Measurements from ENCODE around the gene ECEL1.

Gene ECEL1

DNA sequence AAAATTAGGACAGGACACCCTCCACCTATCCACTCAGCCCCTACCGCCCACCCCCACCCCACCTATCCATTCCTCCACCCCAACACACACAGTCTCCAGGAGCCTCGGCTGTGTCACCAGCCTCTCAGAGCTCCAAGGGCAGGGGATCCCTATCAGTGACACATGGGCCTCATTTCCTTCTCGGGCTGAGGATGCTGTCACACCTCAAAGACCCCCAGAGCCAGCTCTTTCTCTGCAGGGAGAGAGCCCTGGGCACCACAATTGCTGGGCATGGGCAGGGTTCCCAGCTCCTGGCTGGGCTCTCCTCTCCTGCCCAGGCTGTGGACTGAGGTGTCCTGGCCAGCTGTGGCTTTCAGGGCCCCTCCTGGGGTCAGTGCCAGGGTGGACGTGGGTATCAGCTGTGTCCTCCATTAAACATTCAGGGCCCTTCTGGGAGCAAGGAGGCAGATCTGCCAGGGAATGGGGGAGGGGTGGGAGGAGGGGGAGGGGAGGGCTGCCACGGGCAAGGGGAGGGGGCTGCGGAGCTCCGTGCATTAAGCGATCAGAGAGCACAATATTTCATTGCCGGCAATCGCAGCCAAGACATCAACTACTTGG lies 14.3 kb upstream of the ECEL1 start:
- no peaks in the 10 kb centered on the region for H3K79me2 ChIP-seq (ENCODE audit: insufficient read depth, low read length)
- H3K4me1 ChIP-seq (ENCODE audit: insufficient read depth, low read length), result no peaks in the 10 kb centered on the region
- no peak overlapping the region for H3K9ac ChIP-seq (ENCODE audit: low read depth, low read length)
- H3K4me2 ChIP-seq (ENCODE audit: insufficient read depth, low read length), result no peak overlapping the region
- no peak overlapping the region for H2AFZ ChIP-seq (ENCODE audit: low read depth, low read length)
- peaks cover 18% of the 10 kb centered on the region for H3K27me3 ChIP-seq (ENCODE audit: insufficient read depth, low read length, poor library complexity)
- no peaks in the 10 kb centered on the region for H4K20me1 ChIP-seq (ENCODE audit: insufficient read depth, low read length)
- ATAC-seq (ENCODE audit: insufficient read depth, low read depth) (no peak), DNase-seq (no peak)
- TF ChIP-seq EZH2 (IDR thresholded peaks at IDR 0.05; ENCODE audit: borderline replicate concordance, low read depth, low read length, severe bottlenecking), result no peak
- TF ChIP-seq, protein P1, sequence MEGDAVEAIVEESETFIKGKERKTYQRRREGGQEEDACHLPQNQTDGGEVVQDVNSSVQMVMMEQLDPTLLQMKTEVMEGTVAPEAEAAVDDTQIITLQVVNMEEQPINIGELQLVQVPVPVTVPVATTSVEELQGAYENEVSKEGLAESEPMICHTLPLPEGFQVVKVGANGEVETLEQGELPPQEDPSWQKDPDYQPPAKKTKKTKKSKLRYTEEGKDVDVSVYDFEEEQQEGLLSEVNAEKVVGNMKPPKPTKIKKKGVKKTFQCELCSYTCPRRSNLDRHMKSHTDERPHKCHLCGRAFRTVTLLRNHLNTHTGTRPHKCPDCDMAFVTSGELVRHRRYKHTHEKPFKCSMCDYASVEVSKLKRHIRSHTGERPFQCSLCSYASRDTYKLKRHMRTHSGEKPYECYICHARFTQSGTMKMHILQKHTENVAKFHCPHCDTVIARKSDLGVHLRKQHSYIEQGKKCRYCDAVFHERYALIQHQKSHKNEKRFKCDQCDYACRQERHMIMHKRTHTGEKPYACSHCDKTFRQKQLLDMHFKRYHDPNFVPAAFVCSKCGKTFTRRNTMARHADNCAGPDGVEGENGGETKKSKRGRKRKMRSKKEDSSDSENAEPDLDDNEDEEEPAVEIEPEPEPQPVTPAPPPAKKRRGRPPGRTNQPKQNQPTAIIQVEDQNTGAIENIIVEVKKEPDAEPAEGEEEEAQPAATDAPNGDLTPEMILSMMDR (IDR thresholded peaks at IDR 0.05; ENCODE audit: borderline replicate concordance, extremely low read depth, low read length, poor library complexity, severe bottlenecking), result no peak
- no peaks in the 10 kb centered on the region for H3K36me3 ChIP-seq (ENCODE audit: insufficient read depth, low read length)
- no peaks in the 10 kb centered on the region for H3K9me3 ChIP-seq (ENCODE audit: insufficient read depth, low read length, severe bottlenecking)
- H3K4me3 ChIP-seq (ENCODE audit: low read depth in 1 of 2, low read length in 2 of 2), result no peak overlapping the region
- H3K27ac ChIP-seq (ENCODE audit: low read length), result no peak overlapping the region

DNA sequence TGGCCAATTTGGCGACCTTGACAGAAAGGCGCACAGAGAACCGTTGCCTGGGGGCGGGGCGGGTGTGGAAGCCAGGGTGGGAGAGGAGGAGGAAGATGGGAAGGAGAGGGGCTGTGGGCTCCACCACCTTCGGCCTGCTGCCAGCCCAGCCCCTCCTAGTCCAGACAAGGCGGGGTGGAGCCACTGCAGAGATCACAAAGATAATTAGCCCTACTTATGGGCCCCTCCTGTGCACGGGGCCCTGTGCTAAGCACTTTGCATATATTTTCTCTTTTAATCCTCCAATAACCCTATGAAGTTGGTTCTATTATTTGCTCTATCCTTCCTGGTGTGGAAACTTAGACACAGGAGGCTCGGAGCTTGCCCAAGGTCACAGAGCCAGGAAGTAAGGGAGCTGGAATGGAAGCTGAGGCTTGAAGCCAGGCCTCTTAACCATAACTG lies 13.7 kb upstream of the ECEL1 start:
- Histone ChIP-seq H3K27me3 (ENCODE audit: insufficient read depth, low read length, poor library complexity) (peaks cover 18% of the 10 kb centered on the region), H3K4me2 (ENCODE audit: insufficient read depth, low read length) (no peak overlapping the region), H3K4me1 (ENCODE audit: insufficient read depth, low read length) (no peaks in the 10 kb centered on the region), H3K4me3 (ENCODE audit: low read depth in 1 of 2, low read length in 2 of 2) (no peak overlapping the region), H3K36me3 (ENCODE audit: insufficient read depth, low read length) (no peaks in the 10 kb centered on the region), H3K79me2 (ENCODE audit: insufficient read depth, low read length) (no peaks in the 10 kb centered on the region), H3K9me3 (ENCODE audit: insufficient read depth, low read length, severe bottlenecking) (no peaks in the 10 kb centered on the region), H4K20me1 (ENCODE audit: insufficient read depth, low read length) (no peaks in the 10 kb centered on the region), H3K27ac (ENCODE audit: low read length) (no peak overlapping the region), H3K9ac (ENCODE audit: low read depth, low read length) (no peak overlapping the region), H2AFZ (ENCODE audit: low read depth, low read length) (no peak overlapping the region)
- DNase-seq, result no peak
- TF ChIP-seq EZH2 (IDR thresholded peaks at IDR 0.05; ENCODE audit: borderline replicate concordance, low read depth, low read length, severe bottlenecking), result no peak
- TF ChIP-seq, protein P1 (IDR thresholded peaks at IDR 0.05; ENCODE audit: borderline replicate concordance, extremely low read depth, low read length, poor library complexity, severe bottlenecking), result no peak
- no peak for ATAC-seq (ENCODE audit: insufficient read depth, low read depth)

DNA sequence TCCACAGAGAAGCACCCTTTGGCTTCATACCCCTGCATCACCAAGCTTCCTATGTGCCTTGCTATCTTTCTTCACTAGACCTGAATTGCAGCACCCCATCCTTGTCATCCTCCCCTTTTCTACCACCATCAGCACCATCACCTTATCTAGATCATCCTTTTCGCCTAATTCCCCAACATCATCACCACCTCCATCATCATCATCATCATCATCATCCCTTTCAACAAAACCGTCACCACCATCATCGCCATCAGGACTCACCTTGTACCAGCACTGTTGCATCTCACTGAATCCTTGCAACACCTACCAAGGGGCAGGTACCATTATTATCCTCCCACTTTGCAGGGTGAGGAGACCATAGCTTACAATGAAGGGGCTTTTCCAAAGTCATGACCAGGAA lies 10.8 kb upstream of the ECEL1 start:
- Histone ChIP-seq H3K36me3 (ENCODE audit: insufficient read depth, low read length) (no peaks in the 10 kb centered on the region), H3K4me2 (ENCODE audit: insufficient read depth, low read length) (no peak overlapping the region), H4K20me1 (ENCODE audit: insufficient read depth, low read length) (no peaks in the 10 kb centered on the region; the same call in 1 of the 2 replicates), H3K4me3 (ENCODE audit: low read depth in 1 of 2, low read length in 2 of 2) (no peak overlapping the region), H3K9me3 (ENCODE audit: insufficient read depth, low read length, severe bottlenecking) (no peaks in the 10 kb centered on the region), H3K27me3 (ENCODE audit: insufficient read depth, low read length, poor library complexity) (peaks cover 3% of the 10 kb centered on the region), H3K79me2 (ENCODE audit: insufficient read depth, low read length) (no peaks in the 10 kb centered on the region), H3K27ac (ENCODE audit: low read length) (no peak overlapping the region), H3K9ac (ENCODE audit: low read depth, low read length) (no peak overlapping the region), H2AFZ (ENCODE audit: low read depth, low read length) (no peak overlapping the region), H3K4me1 (ENCODE audit: insufficient read depth, low read length) (no peaks in the 10 kb centered on the region)
- DNase-seq (no peak), ATAC-seq (ENCODE audit: insufficient read depth, low read depth) (no peak)
- TF ChIP-seq, protein P1 (IDR thresholded peaks at IDR 0.05; ENCODE audit: borderline replicate concordance, extremely low read depth, low read length, poor library complexity, severe bottlenecking), result no peak
- no peak for TF ChIP-seq EZH2 (IDR thresholded peaks at IDR 0.05; ENCODE audit: borderline replicate concordance, low read depth, low read length, severe bottlenecking)

All from DND-41 (cell line).